NCI-H460 (cell line): ENCODE results near the gene CXXC4. TPM values are rescaled to one million over a fixed set of nuclear protein-coding genes. Genes with fewer than 3 reads are reported as not detected.

ENCODE experiments used
- DNase-seq: peaks from one replicate; pipeline ENCODE4 v3.0.0-alpha.2; 2016; ENCODE audit warnings: low read depth; ENCODE audit errors: extremely low read depth
- polyA plus RNA-seq: library from polyadenylated mRNA; depleted of rRNA; stranded (reverse); fragments of >200 nt; gene quantifications from 2 replicates; pipeline ENCODE4 v1.2.3, GENCODE V29; 2014; cell fraction: nucleus; rRNA removed
- total RNA-seq: library from RNA; depleted of rRNA; stranded (reverse); fragments of >200 nt; shearing (Covaris generic); gene quantifications from 2 replicates; pipeline ENCODE4 v1.2.3, GENCODE V29; 2014; rRNA removed

Gene CXXC4
- 0.03 and 0.22 TPM in 2 replicates for total RNA-seq
- polyA plus RNA-seq = 0.05 and 0.50 TPM in 2 replicates

GRCh38 chr4:104494822-104495559 is at the start of gene CXXC4:
Gene CXXC4, minus strand, starts transcription at chr4:104494894. Its CDS starts 3,092 bp downstream, at chr4:104491802.
- DNase-seq = peak; percentile 24

DNA sequence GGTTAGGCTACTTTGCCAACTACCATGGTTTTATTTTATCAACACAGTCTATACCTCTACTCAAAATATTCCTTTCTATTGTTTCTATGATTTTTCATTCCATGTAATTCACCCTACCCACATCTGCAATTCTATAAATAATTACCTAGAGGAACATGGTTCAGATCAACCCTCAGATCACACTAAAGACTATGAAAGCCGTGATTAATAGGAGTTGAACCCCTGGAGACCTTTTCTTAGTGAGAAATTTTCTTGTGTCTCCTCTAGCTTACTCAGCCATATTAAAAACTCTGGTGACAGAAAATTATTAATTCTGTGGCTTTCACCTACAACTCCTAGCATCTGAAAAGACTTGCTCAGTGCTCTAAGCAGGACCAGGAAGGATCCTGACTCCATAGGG is 38.5 kb upstream of the CXXC4 start:
- no peak for DNase-seq

DNA sequence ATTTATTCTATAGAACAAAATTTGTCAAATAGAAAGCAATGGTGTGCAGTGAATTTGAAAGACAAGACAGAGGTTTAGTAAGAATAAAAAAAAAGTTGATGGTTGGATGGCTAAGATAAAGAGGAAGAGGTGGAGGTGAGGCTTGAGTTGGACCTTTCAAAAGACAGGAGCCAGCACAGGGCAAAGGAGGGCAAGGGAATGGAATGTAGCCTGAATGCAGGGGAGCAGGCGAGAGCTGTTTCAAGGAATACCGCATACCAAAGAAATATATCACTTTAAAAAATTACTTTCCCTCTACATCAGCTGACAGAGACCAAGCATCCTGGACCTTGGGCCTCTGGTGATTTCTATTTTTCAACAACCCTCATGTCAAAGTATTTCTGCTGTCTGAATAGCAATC is 38.0 kb upstream of the CXXC4 start:
- no peak for DNase-seq

- no peak for DNase-seq
These were observed 36.7 kb upstream of the CXXC4 start for GRCh38 chr4:104531390-104531789.

DNA sequence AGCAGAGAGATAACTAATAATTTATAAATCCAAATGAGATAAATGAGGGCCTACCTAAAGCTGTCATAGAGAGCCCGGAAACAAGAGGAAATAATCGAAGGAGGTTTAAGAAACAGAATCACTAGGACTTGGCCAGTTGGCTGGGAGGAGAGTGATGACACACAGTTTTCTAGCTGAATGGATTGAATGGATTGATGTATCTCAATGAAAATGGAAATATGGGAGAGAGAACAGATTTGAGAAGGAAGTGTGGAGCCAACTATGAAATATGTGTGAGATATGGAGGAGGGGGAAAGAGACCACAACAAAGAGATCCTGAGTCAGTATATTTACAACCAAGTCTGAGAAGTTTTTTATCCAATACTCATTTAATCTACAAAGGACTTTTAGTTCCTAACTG is 35.7 kb upstream of the CXXC4 start:
- no peak for DNase-seq

- no peak for DNase-seq
These were observed 29.9 kb upstream of the CXXC4 start for GRCh38 chr4:104524591-104524990.

- no peak for DNase-seq
These were observed 29.3 kb upstream of the CXXC4 start for GRCh38 chr4:104524026-104524425.

DNA sequence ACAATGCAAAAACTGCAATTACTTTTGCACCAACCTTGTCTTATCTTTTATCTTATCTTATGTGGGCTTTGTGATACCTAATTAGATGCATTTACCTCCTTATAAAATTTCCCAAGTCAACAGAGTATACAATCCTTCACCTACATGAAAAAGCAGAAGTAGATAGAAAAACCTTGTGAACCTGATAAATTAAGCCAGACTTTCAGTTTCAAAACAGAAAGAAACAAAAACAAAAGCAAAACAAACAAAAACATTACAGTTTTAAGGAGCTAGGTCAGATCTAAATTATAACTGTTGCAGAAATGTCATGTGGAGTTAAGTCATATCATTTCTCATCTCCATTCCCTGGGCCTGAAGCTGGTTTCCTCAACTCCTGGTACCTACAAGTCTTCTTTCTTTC is 24.9 kb upstream of the CXXC4 start:
- DNase-seq = no peak

GRCh38 chr4:104516884-104517283 is 22.2 kb upstream of the CXXC4 start:
- no peak for DNase-seq

GRCh38 chr4:104508224-104508623 is 13.5 kb upstream of the CXXC4 start:
- no peak for DNase-seq

GRCh38 chr4:104507112-104507511 is 12.4 kb upstream of the CXXC4 start:
- no peak for DNase-seq

DNA sequence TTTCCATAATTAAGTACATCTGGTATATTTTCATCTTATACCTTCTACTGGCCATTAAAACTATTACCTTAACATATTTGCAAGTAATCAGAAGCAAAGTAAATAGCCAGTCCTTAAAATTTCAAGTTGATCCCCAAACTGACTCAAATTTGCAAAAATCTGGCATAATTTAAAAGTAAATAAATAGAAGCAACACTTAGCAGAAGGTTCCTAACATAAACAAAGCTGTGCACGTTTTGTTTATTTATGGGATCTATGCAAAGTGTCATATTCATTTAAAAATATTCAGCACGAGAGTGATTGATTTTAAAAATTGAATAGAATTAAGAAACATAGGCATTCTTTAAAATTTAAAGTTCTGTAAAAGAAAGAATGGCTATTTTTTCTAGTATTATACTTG is 9.8 kb upstream of the CXXC4 start:
- DNase-seq = no peak

DNA sequence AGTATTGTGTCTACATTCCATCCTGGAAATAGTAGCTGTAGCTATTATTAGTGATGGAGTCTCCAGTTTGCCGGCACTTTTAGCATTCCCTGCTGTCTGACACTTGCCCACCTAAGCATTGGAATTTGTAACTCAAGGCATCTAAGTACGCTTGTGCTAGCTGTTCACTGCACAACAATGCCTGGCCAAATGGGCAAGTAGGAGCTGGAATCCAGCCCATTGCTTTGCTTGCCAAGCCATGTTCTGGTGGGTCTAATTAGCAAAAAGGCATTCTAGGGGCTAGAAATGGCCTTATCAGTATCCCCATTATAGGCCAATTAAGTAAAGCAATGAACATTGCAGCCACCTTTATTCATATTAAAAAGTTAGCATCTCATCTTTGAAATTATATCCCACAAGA is 7.8 kb upstream of the CXXC4 start:
- DNase-seq = no peak

- DNase-seq = no peak
These were observed 6.6 kb upstream of the CXXC4 start for GRCh38 chr4:104501290-104501689.

- no peak for DNase-seq
These were observed 5.7 kb upstream of the CXXC4 start for GRCh38 chr4:104500442-104500841.

- DNase-seq = no peak
These were observed 509 bp downstream of the CXXC4 start for GRCh38 chr4:104494185-104494584.

GRCh38 chr4:104493081-104493831 is 1.4 kb downstream of the CXXC4 start:
- DNase-seq = no peak

DNA sequence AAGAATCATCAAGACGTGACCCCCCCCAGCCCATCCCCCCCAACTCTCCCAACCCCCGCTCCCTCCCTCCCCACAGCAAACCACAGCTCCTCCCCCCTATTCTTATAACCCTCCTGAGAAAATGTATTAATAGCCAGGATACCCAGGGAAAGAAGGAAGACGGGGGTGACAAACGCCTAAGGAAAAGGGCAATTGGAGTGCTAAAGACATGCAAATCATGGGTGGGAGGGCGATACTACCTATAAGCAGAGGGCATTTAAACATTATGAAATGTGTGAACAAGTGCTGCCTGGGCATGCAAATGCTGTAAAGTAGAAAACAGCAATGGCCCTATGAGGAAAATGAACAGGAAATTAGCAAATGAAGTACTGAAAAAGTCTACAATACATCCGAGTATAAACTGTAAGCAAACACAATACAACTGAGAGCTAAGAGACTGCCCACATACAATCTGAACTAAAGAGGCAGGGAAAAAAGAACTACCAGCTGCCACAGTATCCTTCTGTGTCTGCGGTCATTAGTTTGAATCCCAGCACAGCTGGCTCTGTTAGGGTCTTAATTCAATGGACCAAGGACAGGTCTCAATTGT is 2.4 kb downstream of the CXXC4 start:
- DNase-seq = no peak

DNA sequence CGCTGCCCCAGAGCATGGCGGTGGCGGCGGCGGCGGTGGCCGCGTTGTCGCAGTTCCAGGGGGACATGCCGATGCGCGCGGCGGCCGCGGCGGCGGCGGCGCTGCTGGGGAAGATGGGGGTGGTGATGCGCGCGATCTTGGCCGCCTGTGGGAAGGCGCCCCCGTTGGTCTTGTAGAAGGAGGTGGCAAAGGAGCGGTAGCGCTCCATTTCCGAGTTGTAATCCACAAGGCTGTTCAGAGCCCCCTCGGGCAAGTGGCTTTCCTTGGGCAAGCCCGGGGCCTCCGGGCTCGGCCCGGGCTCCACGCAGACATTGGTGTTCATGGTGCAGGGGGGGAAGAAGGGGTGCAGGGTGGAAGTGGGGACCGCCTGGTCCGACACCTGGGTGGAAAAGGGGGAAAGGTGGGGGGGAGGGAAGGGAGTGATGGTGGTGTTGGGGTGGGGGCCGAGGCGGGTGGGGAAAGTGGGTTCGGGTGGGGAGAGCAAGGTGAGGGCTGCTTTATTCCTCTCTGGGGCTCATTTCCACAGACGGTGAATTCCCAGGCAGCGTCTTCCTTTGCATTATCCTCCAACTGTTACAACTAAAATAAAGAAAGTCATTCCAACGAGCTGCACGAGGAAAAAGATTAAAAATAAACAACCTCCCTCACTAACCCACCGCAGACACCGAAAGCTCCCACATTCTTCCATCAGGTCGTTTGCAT is 3.1 kb downstream of the CXXC4 start:
- no peak for DNase-seq

DNA sequence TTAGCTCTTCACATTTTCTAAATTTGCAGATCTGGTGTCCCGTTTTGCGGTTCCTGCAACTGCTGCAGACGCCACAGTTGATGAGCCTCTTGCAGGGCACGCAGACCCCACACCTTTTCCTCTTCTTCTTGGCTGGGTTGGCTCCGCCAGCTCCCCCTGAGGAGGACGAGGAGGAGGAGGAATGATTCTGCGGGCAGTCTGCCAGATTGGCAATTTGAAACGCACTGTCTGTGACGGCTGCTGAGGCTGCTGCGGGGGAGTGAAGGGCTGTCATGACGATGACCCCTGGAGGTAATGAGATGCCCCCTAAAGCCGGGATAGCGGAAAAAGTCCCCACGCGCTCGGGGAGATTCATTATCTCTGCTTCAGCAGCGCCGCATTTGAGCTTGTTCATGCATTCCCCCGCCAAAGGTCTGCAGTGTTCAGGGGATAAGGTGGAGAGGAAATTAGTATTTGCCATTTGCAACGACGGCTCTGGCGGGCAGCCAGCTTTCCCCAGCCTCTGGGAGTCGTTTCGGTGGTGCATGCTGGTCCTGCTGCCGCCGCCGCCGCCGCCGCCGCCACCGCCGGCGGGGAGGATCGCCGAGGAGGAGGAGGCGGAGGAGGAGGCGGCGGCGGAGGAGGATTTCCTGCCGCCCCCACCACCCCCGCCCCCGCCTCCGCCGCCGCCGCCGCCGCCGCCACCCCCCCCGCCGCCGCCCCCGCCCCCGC is 3.8 kb downstream of the CXXC4 start:
- no peak for DNase-seq
